ENCODE data around the gene DLX5.

GRCh38 chr7:96986901-96987300 is 37.7 kb downstream of the DLX5 start:
- TF ChIP-seq CTCF (IDR thresholded peaks at IDR 0.05; ENCODE audit: insufficient read depth, low read depth, low read length) (no peak), EZH2 (IDR thresholded peaks at IDR 0.05; ENCODE audit: insufficient read depth, low read length) (no peak)

Data from astrocyte (in vitro differentiated cells and primary cell).